ENCODE data around the gene ANKRD35.
A peak's percentile ranks its signal among the peaks of the same experiment; 100 is the strongest.
"Not testable (repeated sequence)": the region's sequence is repeated elsewhere in the genome, so short reads cannot be mapped to it uniquely, and the experiment has no call there.

Gene ANKRD35, protein sequence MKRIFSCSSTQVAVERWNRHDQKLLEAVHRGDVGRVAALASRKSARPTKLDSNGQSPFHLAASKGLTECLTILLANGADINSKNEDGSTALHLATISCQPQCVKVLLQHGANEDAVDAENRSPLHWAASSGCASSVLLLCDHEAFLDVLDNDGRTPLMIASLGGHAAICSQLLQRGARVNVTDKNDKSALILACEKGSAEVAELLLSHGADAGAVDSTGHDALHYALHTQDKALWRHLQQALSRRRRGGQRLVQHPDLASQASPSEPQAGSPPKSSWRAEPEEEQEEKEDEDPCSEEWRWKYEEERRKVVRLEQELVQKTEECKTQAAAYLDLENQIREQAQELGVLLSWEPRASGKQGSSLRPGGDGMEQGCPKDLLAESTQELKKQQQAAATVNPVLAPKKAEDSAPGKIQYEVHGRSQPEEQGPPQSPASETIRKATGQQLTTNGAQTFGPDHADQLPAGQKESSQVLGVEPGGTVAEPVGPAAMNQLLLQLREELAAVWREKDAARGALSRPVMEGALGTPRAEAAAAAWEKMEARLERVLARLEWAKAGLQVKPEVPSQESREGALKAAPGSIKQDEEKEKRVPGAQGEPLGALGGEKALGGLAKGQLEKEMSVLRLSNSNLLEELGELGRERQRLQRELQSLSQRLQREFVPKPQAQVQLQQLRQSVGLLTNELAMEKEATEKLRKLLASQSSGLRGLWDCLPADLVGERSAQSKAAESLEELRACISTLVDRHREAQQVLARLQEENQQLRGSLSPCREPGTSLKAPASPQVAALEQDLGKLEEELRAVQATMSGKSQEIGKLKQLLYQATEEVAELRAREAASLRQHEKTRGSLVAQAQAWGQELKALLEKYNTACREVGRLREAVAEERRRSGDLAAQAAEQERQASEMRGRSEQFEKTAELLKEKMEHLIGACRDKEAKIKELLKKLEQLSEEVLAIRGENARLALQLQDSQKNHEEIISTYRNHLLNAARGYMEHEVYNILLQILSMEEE

DNA sequence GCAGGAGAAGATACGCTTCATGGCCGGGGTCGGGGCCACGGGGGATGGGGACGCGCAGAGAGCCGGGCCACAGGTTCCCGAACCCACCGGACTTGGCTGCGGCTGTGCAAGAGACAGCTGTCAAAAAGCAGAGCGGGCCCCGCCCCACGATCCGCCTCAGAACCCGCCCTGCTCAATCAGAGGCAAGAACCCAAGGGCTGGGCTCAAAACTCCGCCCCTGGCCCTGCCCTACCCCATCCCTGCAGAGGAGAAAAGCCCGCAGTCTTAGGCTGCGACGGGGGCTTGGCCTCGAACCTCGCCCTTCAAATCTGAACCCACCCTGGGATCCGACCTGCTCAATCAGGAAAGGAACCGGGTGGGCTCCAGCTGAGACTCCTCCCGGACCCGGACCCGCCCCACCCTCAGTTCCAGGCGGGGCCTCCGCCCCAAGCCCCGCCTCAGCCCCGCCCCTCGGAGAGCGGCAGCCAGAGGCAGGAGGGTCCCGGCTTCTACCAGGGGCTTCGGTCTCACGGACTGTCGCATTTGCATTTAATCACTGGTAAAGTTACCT is at the start of gene ANKRD35:
ANKRD35 (minus strand) TSS at position 129 of the 550 bp plus-strand sequence; CDS start at position 21, 108 bp downstream.
- peak; percentile 73 for DNase-seq (ENCODE audit: low spot score)

DNA sequence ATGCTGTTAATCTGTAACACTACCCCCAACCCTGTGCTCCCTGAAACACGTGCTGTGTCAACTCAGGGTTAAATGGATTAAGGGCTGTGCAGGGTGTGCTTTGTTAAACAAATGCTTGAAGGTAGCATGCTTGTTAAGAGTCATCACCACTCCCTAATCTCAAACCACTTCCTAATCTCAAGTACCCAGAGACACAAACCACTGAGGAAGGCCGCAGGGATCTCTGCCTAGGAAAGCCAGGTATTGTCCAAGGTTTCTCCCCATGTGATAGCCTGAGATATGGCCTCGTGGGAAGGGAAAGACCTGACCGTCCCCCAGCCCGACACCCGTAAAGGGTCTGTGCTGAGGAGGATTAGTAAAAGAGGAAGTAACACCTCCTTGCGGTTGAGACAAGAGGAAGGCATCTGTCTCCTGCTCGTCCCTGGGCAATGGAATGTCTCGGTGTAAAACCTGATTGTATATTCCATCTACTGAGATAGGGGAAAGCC is 46.9 kb upstream of the ANKRD35 start:
- DNase-seq (ENCODE audit: low spot score) = not testable (repeated sequence)

DNA sequence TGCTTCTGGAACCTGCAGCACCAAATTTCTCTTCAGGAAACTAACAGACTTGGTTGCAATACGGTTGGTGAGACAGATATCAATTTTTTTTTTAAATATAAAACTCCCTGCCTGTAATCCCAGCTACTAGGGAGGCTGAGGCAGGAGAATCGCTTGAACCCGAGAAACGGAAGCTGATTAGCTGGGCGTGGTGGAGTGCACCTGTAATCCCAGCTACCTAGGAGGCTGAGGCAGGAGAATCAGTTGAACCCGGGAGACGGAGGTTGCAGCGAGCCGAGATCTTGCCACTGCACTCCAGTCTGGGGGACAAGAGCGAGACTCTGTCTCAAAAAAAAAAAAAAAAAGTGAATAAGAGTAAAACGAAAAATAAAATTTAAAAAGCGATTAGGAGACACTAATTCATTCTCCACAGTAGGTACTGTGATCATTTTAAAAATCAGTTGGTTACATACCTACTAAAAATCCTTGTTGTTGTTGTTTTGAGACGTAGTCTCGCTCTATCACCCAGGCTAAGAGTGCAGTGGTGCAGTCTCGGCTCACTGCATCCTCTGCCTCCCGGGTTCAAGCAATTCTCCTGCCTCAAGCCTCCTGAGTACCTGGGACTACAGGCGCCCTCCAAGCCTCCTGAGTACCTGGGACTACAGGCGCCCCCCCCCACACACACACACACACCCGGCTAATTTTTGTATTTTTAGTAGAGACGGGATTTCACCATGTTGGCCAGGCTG is 42.4 kb upstream of the ANKRD35 start:
- no peak for DNase-seq (ENCODE audit: low spot score)

DNA sequence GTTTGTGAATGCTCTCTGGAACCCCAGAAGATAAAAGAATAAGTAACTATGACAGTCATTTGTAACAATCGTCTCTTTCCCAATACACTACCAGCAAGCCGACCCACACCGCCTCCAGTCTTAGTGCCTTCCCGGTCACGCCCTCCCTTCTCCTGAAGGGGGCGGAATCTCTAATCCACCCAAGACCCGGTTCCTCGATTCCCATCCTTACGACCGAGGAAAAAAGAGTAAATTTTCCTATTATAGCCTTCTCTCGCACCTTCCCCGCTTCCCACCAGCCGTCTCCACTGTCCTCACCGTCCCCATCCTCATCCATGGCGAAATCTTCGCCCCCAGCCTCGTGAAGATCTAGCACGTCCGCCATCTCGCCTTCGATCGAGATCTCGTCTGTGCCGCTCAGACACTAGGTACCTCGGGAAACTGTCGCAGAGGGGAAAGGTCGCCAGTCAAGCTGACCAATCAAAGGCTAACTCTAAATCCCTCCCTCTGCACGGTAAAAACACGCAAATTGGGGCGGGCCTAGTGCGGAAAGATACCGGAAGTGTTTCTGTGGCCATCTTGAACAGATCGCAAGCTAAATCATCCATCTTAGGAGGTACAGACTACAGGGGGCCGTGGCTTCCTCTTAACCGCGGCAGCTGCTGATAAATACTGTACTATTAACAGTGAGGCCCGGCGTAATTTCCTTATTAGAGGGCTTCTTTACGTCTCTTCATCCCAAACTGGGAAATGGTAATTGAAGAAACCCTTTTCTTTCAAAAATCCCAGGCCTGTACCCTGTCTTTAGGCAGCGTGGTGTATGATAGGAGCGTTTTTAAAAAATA is 41.6 kb upstream of the ANKRD35 start, which contains the start of gene RBM8A:
RBM8A (minus strand) TSS at position 422 of the 824 bp plus-strand sequence; CDS start at position 364, 58 bp downstream.
- DNase-seq (ENCODE audit: low spot score) = peak; percentile 98

DNA sequence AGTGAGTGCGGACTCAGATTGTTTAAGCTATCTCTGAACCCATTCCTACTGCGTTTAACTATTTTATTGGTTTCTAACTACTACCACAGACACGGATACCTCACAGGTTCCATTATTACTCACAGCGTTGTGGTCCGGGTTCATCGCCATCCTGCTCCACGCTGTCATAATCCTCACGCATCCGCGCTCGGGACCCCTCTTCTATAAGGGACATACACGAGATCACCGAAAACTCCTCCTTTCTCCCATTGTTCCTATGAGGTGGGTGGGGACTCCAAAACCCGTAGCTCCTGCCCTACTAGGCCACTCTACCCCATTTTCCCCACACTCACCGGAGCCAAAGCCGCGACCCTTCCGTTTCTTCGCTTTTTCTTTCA is 41.0 kb upstream of the ANKRD35 start:
- no peak for DNase-seq (ENCODE audit: low spot score)

DNA sequence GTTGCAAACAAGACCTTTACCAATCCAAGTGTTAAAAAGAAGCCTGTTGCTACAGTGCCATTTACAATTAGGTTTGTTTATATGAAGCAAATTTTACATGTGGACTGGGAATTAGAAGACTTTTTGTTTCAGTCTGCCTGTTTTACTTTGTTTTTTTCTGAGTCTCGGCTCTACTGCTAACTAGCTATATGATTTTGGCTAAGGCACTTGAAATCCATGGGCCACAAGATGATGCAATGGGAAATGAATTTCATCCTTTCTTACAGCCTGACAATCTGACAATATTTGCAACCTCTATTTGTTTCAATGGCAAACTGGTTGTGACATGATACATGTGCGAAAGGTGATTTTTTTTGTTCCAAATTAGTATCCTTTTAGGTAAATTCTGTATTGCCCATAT is 36.6 kb upstream of the ANKRD35 start:
- no peak for DNase-seq (ENCODE audit: low spot score)

DNA sequence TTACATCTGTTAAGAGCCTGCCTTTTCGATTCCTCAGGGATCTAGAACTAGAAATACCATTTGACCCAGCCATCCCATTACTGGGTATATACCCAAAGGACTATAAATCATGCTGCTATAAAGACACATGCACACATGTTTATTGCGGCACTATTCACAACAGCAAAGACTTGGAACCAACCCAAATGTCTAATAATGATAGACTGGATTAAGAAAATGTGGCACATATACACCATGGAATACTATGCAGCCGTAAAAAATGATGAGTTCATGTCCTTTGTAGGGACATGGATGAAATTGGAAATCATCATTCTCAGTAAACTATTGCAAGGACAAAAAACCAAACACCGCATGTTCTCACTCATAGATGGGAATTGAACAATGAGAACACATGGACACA is 34.6 kb upstream of the ANKRD35 start:
- DNase-seq (ENCODE audit: low spot score) = not testable (repeated sequence)

DNA sequence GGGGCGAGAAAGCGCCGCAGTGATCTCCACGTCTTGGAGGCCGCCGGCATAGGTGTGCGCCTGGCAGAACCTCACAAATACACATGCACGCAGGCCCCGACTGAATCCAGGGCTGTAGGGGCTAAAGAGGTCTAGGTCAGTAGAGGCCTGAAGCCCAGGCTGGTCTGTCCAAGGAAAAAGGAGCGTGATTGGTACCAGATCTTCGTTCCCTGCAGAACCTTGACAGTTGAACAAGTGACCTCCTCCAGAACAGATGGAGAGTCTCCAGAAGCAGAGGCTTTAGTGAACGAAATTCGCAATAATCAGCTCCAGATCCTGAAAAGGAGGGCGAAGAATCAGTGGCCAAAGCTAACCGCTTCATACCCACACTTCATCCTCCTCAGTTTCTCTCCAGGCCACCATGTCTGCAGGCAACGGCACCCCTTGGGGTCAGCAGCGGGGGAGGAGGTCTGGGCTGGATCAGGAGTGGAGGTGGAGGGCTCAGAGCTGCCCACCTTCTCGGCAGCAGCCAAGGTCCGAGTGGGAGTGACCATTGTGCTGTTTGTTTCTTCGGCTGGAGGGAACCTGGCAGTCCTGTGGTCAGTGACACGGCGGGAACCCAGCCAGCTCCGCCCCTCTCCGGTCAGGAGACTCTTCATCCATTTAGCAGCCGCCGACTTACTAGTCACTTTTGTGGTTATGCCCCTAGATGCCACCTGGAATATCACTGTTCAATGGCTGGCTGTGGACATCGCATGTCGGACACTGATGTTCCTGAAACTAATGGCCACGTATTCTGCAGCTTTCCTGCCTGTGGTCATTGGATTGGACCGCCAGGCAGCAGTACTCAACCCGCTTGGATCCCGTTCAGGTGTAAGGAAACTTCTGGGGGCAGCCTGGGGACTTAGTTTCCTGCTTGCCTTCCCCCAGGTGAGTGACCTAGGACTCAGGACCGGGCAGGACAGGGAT is 33.6 kb upstream of the ANKRD35 start:
- DNase-seq (ENCODE audit: low spot score) = no peak

DNA sequence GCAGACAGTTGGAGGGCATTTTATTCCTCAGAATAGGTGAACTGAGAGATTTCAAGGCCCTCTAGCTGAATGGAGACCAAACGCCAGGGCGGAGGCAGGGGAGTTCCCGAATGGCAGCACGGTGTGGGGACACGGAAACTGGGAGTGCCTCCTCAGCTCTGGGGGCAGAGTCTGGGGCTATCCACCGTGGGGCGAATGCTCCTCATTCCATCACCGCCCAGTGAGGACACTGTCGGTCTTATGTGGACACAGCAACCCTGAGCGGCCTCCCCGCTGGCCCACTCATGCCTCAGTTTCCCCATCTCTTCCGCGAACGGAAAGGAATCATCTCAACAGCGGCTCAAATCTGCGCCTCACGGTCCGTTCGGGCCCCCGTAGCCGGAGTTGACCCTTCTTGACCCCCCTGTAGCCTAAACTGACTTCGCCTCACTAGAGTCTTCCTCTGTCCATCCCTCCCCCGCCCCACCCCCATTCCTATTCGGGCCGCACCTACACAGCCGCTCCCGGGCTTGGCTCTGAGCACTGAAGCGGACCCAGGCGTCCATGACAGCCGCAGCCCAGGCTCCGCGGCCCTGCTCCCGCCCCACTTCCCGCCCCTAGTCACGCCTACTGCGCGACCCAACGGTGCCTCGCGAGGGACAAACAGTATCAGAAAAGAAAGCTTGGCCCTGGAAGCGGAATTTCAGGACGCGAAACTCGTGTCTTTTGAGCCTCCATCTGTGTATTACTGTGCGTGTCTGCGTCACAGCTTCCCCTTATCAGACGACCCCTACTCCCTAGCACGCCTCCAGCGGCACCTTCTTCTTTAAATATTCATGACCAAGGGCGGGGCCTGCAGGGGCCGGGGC is 32.7 kb upstream of the ANKRD35 start, which contains the start of gene PEX11B:
PEX11B (minus strand) TSS at position 574 of the 848 bp plus-strand sequence; CDS start at position 545, 29 bp downstream.
- peak; percentile 89 for DNase-seq (ENCODE audit: low spot score)

DNA sequence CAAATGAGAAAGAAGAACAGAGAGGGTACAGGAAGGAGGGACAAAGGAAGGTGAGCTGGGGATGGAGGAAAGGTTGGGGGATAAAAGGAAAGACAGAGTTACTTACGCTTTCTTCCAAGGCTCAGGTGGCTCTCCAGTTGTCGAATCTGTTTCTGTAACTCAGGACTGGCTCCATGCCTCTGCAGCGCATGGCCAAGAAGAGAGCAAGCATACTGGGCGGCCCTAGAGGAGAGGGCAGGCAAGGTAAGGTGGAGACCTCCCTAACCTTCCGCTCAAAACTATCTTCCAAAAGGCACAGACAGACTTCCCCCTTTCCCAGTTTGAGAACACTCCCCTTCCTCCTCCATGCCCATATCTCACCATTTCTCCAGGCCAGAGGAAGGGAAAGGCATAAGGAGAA is 31.9 kb upstream of the ANKRD35 start:
- DNase-seq (ENCODE audit: low spot score) = no peak

DNA sequence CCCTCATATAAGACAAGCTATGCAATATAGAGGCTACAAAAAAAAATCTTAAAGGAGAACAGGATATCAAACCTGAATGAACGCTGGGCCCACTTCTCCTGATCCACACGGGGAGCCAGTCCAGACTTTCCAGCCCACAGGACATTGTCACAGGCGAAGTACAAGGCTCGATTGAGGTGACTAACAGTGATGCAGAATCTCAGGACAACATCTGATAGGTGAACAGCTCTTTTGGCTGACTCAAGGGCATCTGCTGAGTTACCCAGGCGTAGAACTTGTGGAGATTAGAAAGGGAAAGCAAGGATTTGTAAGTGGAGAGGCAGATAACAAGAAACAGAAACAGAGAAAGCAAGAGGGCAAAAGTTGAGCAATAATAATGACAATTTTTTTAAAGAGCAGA is 31.1 kb upstream of the ANKRD35 start:
- DNase-seq (ENCODE audit: low spot score) = no peak

DNA sequence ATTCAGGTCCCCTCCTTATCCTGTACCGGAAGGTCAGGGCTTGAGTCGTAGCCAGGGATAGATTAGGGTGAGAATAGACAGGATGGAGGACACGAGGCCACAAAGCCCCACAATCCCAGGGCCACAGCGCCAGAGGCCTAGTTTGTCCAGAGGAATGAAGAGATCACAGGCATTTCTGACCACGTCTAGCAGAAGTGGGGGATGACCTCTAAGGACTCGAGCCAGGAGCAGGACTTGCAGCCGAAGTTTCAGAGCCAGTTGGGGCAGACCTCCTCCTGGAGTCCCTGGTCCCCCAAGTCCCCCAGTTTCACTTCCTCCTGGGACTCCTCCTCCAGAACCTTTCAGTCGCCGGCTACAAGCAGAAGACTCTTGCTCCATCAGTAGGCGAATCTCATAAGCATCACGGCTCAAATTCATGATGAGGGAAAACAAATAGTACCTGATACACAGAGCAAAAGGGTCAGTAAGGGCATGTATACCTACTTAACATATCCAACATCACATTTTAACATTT is 26.5 kb upstream of the ANKRD35 start:
- DNase-seq (ENCODE audit: low spot score) = no peak

DNA sequence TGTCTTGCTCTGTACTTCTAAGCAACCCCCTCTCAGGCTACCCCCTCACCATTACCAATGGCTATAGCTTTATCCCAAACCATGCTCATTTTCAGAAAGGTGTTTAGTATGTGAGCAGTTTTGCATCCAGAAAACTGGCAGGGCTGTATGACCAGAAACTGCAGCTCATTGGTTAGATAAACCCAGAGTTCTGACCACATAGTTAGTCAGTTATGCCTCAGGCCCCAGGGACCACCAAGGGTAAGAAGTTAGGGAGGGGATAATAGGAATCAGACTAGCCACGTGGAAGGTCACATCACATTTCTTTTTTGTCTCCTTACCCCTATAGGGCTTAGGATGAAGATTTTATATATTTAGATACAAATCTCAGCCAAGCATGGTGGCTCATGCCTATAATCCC is 23.0 kb upstream of the ANKRD35 start:
- DNase-seq (ENCODE audit: low spot score) = no peak

DNA sequence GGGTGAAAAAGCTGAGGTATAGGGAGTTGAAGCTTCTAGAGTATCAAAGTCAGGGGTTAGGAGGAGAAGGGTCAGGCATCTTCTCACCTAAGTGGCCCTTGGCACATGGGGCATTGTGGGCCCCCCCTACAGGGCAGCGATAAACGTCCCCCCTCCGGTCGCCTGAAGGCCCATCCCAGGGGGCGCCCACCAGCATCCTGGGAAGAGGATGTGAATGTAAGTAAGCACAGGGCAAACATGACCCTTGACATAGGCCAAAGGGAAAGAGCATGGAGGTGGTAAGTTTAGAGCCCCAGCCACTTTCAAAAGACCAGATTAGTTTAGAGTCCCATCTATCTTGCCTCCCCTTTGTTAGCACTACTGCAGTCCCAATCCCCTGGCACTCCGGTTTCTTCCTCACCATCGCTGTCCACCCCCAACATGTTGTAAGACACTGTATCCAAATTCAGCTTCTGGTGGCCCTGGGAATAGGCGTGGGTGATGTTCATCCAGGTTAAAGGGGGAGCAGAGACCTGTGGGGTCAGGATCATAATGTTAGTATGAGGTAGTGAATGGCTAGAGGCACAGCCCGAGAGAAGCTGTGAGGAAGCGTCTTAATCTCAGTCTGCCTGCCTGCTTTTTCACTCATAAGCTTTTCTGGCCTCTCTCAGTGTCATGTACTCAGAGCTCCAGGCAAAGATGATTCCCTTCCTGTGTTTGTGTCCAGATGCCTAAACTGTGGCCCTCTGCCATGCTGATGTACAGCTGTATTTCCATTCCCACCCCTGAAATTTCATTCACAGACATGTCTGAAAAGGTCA is 21.5 kb upstream of the ANKRD35 start:
- DNase-seq (ENCODE audit: low spot score) = no peak

DNA sequence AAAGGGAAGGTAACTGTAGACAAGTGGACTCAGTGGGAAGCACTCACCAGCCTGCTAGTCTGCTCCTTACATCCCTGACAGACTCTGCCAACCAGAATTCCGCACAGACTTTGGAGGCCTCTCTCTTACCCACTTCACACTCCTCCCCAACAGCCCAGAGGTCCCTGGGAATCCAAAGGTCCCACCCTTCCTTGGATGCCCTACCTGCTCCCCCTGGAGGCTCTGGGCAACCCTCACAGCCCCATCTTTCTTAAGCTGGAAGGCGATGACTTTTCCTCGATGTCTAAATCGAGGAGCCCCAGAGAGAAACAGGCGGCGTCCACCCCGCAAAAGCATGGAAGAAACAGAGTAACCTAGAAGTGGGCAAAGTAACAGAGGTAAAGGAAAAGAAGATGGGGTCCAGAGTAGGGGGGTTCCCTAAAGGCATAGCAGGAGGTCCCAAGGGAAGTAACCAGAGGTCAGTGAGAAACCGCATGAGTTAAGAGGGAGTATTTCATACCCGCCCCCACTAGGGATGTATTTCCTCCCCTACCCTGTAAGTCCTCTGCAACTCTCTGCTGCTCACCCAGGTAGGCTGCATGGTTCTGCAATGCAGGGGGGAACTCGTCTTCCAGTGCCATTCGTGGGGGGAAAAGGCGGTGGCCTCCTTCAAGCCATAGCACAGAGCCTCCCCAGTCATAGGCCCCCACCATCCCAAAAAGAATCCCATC is 15.8 kb upstream of the ANKRD35 start:
- DNase-seq (ENCODE audit: low spot score) = no peak

DNA sequence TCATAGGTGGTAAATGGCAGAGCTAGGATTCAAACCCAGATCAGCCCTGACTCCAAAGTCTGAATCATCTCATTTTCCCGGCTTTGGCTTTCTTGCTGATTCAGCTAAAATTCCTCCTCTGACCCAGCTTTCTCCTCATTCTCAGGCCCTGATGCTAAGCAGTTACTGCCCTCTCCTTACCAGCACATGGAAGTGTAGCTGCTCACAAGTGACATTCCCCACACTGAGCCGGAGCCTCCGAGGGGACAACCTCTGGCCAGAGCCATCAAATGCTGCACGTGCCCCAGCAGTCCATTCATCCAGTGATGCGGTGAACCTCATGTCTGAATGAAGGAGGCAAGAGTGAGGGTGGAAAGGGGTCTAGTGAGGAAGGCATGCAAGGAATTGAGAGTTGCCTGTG is 13.1 kb upstream of the ANKRD35 start:
- no peak for DNase-seq (ENCODE audit: low spot score)

DNA sequence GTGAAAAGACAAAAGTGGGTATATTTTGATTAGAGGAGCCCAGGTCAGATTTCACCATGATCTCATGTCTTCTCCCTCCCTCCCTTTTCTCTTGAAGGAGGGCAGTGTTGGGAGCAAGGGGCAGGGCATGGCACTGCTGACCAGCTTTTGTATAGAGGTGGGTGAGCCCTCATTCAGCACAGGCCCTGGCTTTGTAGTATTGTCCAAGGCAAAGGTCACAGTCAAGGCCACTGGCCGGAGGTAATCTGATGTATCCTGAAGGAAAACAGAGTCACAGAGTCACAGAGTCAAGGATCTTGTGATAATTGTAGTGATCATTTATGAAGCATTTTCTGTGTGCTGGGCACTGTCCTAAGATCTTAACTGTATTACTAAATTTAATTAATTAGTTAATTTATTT is 12.3 kb upstream of the ANKRD35 start:
- no peak for DNase-seq (ENCODE audit: low spot score)
